Measurements from ENCODE around the gene HES6. TPM values are rescaled to one million over a fixed set of nuclear protein-coding genes. Genes with fewer than 3 reads are reported as not detected.

The HES6 gene
- total and polyA plus RNA-seq, 3 experiments from 2014 or later: 2.2 to 5.1 (median 4.7) TPM

DNA sequence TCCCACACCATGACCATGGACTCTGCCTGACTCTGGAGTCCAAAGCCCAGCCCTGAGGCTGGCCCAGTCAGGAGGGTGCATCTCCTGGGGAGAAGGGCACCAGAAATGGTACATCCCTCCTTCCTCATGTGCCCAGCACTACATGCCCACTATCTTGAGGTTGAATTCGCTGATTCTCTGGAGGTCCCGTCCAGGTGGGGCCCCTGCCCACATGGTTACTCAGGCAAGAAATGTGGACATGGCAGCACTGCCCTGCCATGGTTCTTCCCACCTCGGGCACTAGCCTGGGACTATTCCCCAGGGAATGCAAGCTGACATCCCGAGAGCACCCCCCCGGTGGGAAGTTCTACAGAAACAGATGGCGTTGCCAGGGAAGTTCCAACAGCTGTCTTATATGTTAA lies 15.3 kb upstream of the HES6 start:
- Mint-ChIP-seq H3K4me1 (no peaks in the 10 kb centered on the region), H3K36me3 (peaks cover 0 to 82% (median 11%) of the 10 kb centered on the region in 3 donors), H3K27me3 (no peaks in the 10 kb centered on the region), H3K27ac (peak overlapping the region in 1 of 8 donors; percentile 24), H3K4me3 (no peak overlapping the region), H3K9me3 (no peaks in the 10 kb centered on the region)
- POLR2A ChIA-PET: no interaction called here
- Histone ChIP-seq H3K36me3 (ENCODE audit: insufficient read depth, low read length) (peaks cover 15% of the 10 kb centered on the region), H3K27ac (ENCODE audit: low read depth, low read length) (no peak overlapping the region), H3K4me1 (ENCODE audit: insufficient read depth, low read length) (no peaks in the 10 kb centered on the region), H3K27me3 (ENCODE audit: insufficient read depth, low read length, poor library complexity, severe bottlenecking) (no peaks in the 10 kb centered on the region), H3K9me3 (ENCODE audit: low read length) (no peaks in the 10 kb centered on the region), H3K4me3 (ENCODE audit: low read length) (no peak overlapping the region)
- peak in 1 of 5 donors; percentile 44 for DNase-seq
- CTCF ChIA-PET: interaction anchor here (0.7 to 1.3 kb wide), 3 partner anchors 10 to 96 kb away, joined by 3 to 4 read pairs (median 3); no protein-coding TSS in a partner anchor

DNA sequence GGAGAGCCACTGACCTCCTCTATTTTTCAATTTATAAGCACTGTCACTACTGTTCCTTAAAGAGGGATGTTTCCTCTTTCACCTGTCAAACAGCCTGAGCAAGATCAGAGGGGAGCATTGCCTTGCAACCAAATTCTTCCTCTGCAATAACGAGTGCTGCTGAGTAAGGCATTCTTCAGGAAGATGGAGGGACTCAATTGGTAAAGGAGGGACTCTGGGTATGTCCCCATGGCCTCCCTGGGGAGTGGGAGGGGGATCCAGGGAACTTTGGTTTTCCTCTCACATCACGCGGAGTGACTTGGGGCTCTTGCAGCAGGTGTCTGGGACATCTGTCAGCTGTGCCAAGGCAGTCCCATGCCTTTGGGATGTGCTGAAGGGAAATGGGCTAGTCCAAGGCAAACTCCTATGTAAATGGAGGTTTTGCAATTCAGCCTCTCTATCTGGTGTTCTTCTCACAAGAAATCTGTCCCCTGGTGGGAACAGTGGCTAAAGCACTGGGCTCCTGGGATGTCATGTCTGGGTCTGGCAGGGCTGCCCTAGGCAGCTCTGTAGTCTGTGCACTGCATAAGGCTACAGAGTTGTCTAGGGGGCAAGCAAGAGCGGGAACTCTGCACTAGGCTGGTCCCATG lies 14.4 kb upstream of the HES6 start:
- H3K27me3 ChIP-seq (ENCODE audit: insufficient read depth, low read length, poor library complexity, severe bottlenecking): no peaks in the 10 kb centered on the region
- peak in 1 of 5 donors; percentile 16 for DNase-seq
- H3K4me3 ChIP-seq (ENCODE audit: low read length): no peak overlapping the region
- H3K36me3 ChIP-seq (ENCODE audit: insufficient read depth, low read length): peaks cover 10% of the 10 kb centered on the region
- H3K27ac Mint-ChIP-seq: peak overlapping the region in 1 of 8 donors; percentile 38
- H3K4me1 Mint-ChIP-seq: no peaks in the 10 kb centered on the region
- ChIA-PET POLR2A (no interaction called here), CTCF (interaction anchor here (1.1 kb wide), 1 partner anchor 9 kb away, joined by 3 read pairs; no protein-coding TSS in a partner anchor)
- H3K27ac ChIP-seq (ENCODE audit: low read depth, low read length): no peak overlapping the region
- no peaks in the 10 kb centered on the region for H3K9me3 ChIP-seq (ENCODE audit: low read length)
- no peaks in the 10 kb centered on the region for H3K4me1 ChIP-seq (ENCODE audit: insufficient read depth, low read length)
- H3K9me3 Mint-ChIP-seq: no peaks in the 10 kb centered on the region
- no peak overlapping the region for H3K4me3 Mint-ChIP-seq
- H3K36me3 Mint-ChIP-seq: peaks cover 0 to 80% (median 11%) of the 10 kb centered on the region in 3 donors
- no peaks in the 10 kb centered on the region for H3K27me3 Mint-ChIP-seq

DNA sequence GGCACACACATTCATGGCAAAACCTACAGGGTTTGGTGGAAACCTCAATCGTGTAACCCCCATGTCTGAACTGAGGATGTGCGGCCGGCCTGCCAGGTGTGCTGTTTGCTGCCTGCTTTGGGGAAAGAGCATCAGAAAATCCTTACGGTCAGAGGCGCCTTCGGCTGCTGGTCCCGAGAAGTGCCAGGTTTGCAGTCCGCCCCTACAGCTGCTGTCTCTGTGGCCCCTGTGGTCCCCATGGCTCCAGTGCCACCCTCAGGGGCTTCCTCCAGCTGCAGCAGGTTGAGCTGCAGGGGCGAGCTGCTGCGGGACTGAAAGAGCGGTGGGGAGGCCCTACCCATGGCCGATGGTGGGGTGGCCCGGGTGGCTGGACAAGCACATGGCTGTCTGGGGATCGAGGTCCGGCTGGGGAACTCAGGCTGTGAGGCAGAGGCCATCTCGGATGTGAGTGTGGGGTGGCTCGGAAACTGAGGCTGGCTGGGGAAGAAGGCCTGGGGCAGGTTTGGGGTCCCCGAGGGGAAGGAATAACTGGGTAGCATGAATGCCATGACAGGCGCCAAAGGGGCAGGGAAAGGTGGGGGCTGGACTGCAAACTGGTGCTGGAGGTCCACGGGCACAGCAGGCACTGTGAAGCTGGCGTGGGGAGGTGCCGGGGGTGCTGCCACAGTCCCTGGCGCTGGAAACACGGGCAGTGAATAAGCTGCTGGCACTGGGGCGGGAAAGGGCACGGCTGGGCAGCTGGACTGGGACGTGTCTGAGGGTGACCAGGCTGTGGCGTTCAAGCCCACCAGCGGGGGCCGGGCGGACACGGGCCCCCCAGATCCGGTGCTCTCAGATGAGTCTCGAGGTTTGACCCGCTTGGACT lies 13.2 kb upstream of the HES6 start:
- Histone ChIP-seq H3K4me1 (ENCODE audit: insufficient read depth, low read length) (no peaks in the 10 kb centered on the region), H3K4me3 (ENCODE audit: low read length) (no peak overlapping the region), H3K36me3 (ENCODE audit: insufficient read depth, low read length) (peaks cover 9% of the 10 kb centered on the region), H3K9me3 (ENCODE audit: low read length) (no peaks in the 10 kb centered on the region), H3K27ac (ENCODE audit: low read depth, low read length) (no peak overlapping the region), H3K27me3 (ENCODE audit: insufficient read depth, low read length, poor library complexity, severe bottlenecking) (no peaks in the 10 kb centered on the region)
- Mint-ChIP-seq H3K27ac (peak overlapping the region in 1 of 8 donors; percentile 58), H3K9me3 (no peaks in the 10 kb centered on the region), H3K4me1 (no peaks in the 10 kb centered on the region), H3K27me3 (no peaks in the 10 kb centered on the region), H3K36me3 (peaks cover 0 to 74% (median 9%) of the 10 kb centered on the region in 3 donors), H3K4me3 (no peak overlapping the region)
- POLR2A ChIA-PET: interaction anchor here (0.6 kb wide), 1 partner anchor 394 kb away, joined by 3 read pairs; no protein-coding TSS in a partner anchor
- CTCF ChIA-PET: no interaction called here
- peak in 1 of 5 donors; percentile 43 for DNase-seq

DNA sequence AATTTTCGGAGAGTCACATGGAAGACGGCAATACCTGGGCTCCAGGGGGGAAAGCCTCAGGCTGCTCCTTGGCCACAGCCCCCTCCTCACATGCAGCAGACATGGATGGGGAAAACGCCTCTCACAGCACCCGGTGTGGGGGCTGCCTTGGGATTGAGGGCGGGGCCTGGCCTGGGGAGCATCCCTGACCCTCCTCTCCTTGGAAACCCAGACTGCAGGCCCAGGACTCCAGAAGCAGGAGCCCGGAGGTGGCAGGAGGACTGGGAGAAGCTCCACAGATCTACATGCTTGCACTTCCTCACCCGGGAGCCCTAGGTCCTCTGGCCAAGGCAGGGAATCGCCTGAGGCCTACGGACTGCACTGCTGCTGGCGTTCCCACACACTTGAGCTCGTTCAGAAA lies 12.1 kb upstream of the HES6 start:
- no peak overlapping the region for H3K27ac ChIP-seq (ENCODE audit: low read depth, low read length)
- peaks cover 8% of the 10 kb centered on the region for H3K36me3 ChIP-seq (ENCODE audit: insufficient read depth, low read length)
- CTCF ChIA-PET: no interaction called here
- no peaks in the 10 kb centered on the region for H3K4me1 Mint-ChIP-seq
- no peaks in the 10 kb centered on the region for H3K27me3 ChIP-seq (ENCODE audit: insufficient read depth, low read length, poor library complexity, severe bottlenecking)
- H3K27me3 Mint-ChIP-seq: no peaks in the 10 kb centered on the region
- peaks cover 0 to 74% (median 9%) of the 10 kb centered on the region in 3 donors for H3K36me3 Mint-ChIP-seq
- H3K4me3 Mint-ChIP-seq: no peak overlapping the region
- no peak overlapping the region for H3K27ac Mint-ChIP-seq
- H3K9me3 ChIP-seq (ENCODE audit: low read length): no peaks in the 10 kb centered on the region
- no peaks in the 10 kb centered on the region for H3K9me3 Mint-ChIP-seq
- peak in 1 of 5 donors; percentile 43 for DNase-seq
- POLR2A ChIA-PET: interaction anchor here (0.6 kb wide), 1 partner anchor 393 kb away, joined by 3 read pairs; no protein-coding TSS in a partner anchor
- no peak overlapping the region for H3K4me3 ChIP-seq (ENCODE audit: low read length)
- no peaks in the 10 kb centered on the region for H3K4me1 ChIP-seq (ENCODE audit: insufficient read depth, low read length)

DNA sequence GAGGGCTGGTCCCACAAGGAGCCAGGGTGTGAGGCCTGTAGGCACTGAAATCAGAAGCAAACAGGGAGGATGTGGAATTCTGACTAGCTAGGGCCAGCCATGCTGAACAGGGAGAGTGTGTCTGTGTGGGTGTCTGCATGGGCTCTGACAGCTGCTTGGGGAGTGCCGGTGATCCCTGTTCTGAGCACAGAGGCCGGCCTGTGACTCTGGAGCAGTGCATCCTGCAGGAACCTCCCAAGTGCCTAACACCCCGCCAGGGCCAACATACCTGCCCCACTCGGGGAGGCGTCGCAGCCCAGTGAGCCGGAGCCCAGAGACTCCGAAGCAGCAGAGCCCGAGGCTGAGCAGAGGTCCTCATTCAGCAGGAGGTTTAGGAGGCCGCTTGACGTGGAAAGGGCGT lies 11.5 kb upstream of the HES6 start:
- Mint-ChIP-seq H3K27me3 (no peaks in the 10 kb centered on the region), H3K27ac (no peak overlapping the region), H3K4me3 (no peak overlapping the region), H3K4me1 (no peaks in the 10 kb centered on the region), H3K36me3 (peaks cover 0 to 70% (median 9%) of the 10 kb centered on the region in 3 donors), H3K9me3 (no peaks in the 10 kb centered on the region)
- no peaks in the 10 kb centered on the region for H3K27me3 ChIP-seq (ENCODE audit: insufficient read depth, low read length, poor library complexity, severe bottlenecking)
- no peak overlapping the region for H3K4me3 ChIP-seq (ENCODE audit: low read length)
- CTCF ChIA-PET: no interaction called here
- no peaks in the 10 kb centered on the region for H3K4me1 ChIP-seq (ENCODE audit: insufficient read depth, low read length)
- H3K36me3 ChIP-seq (ENCODE audit: insufficient read depth, low read length): peaks cover 6% of the 10 kb centered on the region
- POLR2A ChIA-PET: no interaction called here
- H3K27ac ChIP-seq (ENCODE audit: low read depth, low read length): no peak overlapping the region
- DNase-seq: peak in 1 of 5 donors; percentile 15
- H3K9me3 ChIP-seq (ENCODE audit: low read length): no peaks in the 10 kb centered on the region

DNA sequence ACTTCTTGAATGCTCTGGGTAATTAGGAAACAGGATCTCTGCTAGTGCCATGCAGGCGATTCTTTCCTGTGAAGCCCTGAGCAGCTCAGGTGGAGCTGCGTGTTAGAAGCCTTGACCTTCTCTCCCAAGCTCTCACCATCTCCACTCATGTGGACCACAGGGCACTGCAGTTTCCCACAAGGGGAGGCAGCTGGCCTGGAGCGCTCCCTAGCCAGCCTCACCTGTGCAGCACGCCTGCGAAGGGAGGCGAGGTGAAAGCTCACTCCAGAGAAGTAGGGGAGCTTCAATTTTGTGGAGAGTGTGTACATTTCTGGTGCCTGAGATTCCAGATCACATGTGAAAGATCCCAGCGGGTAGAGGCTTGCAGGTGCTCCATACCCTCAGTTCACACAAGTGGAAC lies 11.1 kb upstream of the HES6 start:
- Histone ChIP-seq H3K4me3 (ENCODE audit: low read length) (no peak overlapping the region), H3K36me3 (ENCODE audit: insufficient read depth, low read length) (peaks cover 6% of the 10 kb centered on the region), H3K27me3 (ENCODE audit: insufficient read depth, low read length, poor library complexity, severe bottlenecking) (no peaks in the 10 kb centered on the region), H3K9me3 (ENCODE audit: low read length) (no peaks in the 10 kb centered on the region), H3K27ac (ENCODE audit: low read depth, low read length) (no peak overlapping the region), H3K4me1 (ENCODE audit: insufficient read depth, low read length) (no peaks in the 10 kb centered on the region)
- ChIA-PET CTCF (interaction anchor here (0.8 kb wide), 1 partner anchor 12 kb away, joined by 3 read pairs; no protein-coding TSS in a partner anchor), POLR2A (no interaction called here)
- no peaks in the 10 kb centered on the region for H3K4me1 Mint-ChIP-seq
- H3K36me3 Mint-ChIP-seq: peaks cover 0 to 71% (median 9%) of the 10 kb centered on the region in 3 donors
- no peaks in the 10 kb centered on the region for H3K9me3 Mint-ChIP-seq
- no peaks in the 10 kb centered on the region for H3K27me3 Mint-ChIP-seq
- H3K27ac Mint-ChIP-seq: no peak overlapping the region
- H3K4me3 Mint-ChIP-seq: no peak overlapping the region
- DNase-seq: no peak

DNA sequence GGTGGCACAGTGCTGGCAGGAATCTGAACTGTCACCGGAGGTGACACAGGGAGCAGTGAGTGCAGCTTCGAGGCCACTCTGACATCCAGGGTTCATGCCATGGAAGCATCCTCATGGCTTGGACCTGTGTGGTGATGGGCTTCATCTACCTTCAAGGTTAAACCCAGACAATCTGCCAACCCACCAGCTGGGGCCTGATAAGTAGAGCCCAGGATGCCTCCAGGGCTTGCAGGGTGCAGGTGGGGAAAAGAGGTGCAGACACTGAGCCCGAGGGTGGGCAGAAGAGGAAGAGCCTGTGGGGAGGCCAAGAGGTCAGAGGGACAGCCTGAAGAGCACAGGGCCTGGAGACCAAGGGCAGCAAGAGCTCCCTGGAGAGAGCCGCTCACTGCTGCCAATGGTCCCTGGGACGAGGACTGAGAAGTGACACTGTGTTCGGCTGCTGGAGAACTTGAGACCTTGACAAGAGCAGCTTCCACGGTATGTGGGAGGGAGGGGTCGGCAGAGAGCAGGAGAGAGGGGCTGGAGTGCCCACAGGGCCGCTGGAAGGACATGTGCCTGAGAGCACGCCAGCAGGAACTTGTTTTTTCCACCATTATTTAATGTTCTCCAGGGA lies 8.1 kb upstream of the HES6 start:
- Mint-ChIP-seq H3K4me1 (no peaks in the 10 kb centered on the region), H3K36me3 (peaks cover 0 to 58% (median 7%) of the 10 kb centered on the region in 3 donors), H3K27ac (no peak overlapping the region), H3K27me3 (no peaks in the 10 kb centered on the region), H3K4me3 (no peak overlapping the region), H3K9me3 (no peaks in the 10 kb centered on the region)
- Histone ChIP-seq H3K27ac (ENCODE audit: low read depth, low read length) (no peak overlapping the region), H3K27me3 (ENCODE audit: insufficient read depth, low read length, poor library complexity, severe bottlenecking) (no peaks in the 10 kb centered on the region), H3K36me3 (ENCODE audit: insufficient read depth, low read length) (no peaks in the 10 kb centered on the region), H3K4me3 (ENCODE audit: low read length) (no peak overlapping the region), H3K4me1 (ENCODE audit: insufficient read depth, low read length) (no peaks in the 10 kb centered on the region), H3K9me3 (ENCODE audit: low read length) (no peaks in the 10 kb centered on the region)
- peak in 1 of 5 donors; percentile 27 for DNase-seq
- CTCF ChIA-PET: no interaction called here
- POLR2A ChIA-PET: no interaction called here
